ENCODE data around the gene TMTC2. TPM values are rescaled to one million over a fixed set of nuclear protein-coding genes. Genes with fewer than 3 reads are reported as not detected.
A peak's percentile ranks its signal among the peaks of the same experiment; 100 is the strongest.

TMTC2 gene
- total and polyA plus RNA-seq, 10 of the 15 experiments (the other 5 are each of a cell fraction or from before 2014, with no cell fraction given): 0.14 to 9.7 (median 1.2) TPM

DNA sequence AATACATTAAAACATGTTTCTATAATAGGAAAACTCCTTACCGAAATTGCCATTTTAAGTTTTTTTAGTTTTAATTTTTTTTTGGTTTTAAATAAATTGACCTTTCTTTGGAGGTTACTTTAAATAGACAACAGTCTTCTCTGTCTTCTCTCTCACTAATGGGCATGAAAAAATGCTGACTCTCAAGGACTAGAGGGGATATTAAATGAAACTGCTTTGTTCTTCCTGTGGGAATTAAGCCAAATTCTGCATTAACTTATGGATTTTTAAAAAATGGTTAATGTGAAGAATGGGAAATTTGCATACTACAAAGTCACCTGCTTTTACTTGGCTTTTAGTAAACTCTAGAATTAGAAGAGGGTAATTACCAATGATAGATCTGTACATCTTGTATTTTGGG is 378.9 kb downstream of the TMTC2 start:
- no peak overlapping the region for H2AFZ ChIP-seq (ENCODE audit: control insufficient read depth, low read depth, low read length)
- no peaks in the 10 kb centered on the region for H3K27me3 ChIP-seq (replicated peaks in 1 of 2; ENCODE audit: control insufficient read depth in 2 of 2, insufficient read depth in 2 of 2, low read length in 1 of 2)
- H3K4me2 ChIP-seq (ENCODE audit: control insufficient read depth, insufficient read depth): no peak overlapping the region
- no peaks in the 10 kb centered on the region for H3K36me3 ChIP-seq (ENCODE audit: control insufficient read depth in 2 of 2, insufficient read depth in 2 of 2, low read length in 1 of 2)
- H3K4me3 ChIP-seq: no peak overlapping the region
- in situ Hi-C loops (cut with MboI) (no loop called here), intact Hi-C loops (cut with micrococcal nuclease; ENCODE audit: unreplicated experiment) (no loop called here)
- ChIA-PET SMC1A (ENCODE audit: uncharacterized antibody, unreplicated experiment) (interaction anchor here (0.8 kb wide), 1 partner anchor 356 kb away, joined by 3 read pairs; no protein-coding TSS in a partner anchor), RAD21 (ENCODE audit: unreplicated experiment) (no interaction called here), POLR2A (no interaction called here), CTCF (interaction anchor here (0.6 to 0.7 kb wide), 2 partner anchors 19 to 730 kb away, joined by 3 read pairs; no protein-coding TSS in a partner anchor)
- H3K27ac ChIP-seq (ENCODE audit: control insufficient read depth, insufficient read depth): no peak overlapping the region
- no peaks in the 10 kb centered on the region for H4K20me1 ChIP-seq (ENCODE audit: control insufficient read depth, insufficient read depth)
- BruUV-seq (replicated peaks): no TSS peak
- DNase-seq (ENCODE audit: low read depth, low spot score) (no peak), FAIRE-seq (no peak), ATAC-seq (no peak)
- WGBS (ENCODE audit: insufficient coverage, insufficient replicate concordance, low lambda C conversion rate, missing lambda C conversion rate): 50% methylated on average over 1 of the region's 1 CpG
- H3K4me1 ChIP-seq (ENCODE audit: control insufficient read depth, insufficient read depth, low read length): no peaks in the 10 kb centered on the region
- H3K9me3 ChIP-seq (replicated peaks; ENCODE audit: control insufficient read depth, insufficient read depth, low read length): no peaks in the 10 kb centered on the region
- no peaks in the 10 kb centered on the region for H3K79me2 ChIP-seq (ENCODE audit: control insufficient read depth, insufficient read depth, low read length)
- TF ChIP-seq HDAC2 (IDR thresholded peaks at IDR 0.05) (no peak), NR2C2 (IDR thresholded peaks at IDR 0.05; ENCODE audit: borderline replicate concordance, control insufficient read depth, insufficient read length, low read depth) (no peak), JUND (IDR thresholded peaks at IDR 0.05; ENCODE audit: low read depth, low read length) (no peak), ZBED1 (IDR thresholded peaks at IDR 0.05; ENCODE audit: borderline replicate concordance) (no peak)
- no peak overlapping the region for H3K9ac ChIP-seq (ENCODE audit: control insufficient read depth, insufficient read depth, low read length)

DNA sequence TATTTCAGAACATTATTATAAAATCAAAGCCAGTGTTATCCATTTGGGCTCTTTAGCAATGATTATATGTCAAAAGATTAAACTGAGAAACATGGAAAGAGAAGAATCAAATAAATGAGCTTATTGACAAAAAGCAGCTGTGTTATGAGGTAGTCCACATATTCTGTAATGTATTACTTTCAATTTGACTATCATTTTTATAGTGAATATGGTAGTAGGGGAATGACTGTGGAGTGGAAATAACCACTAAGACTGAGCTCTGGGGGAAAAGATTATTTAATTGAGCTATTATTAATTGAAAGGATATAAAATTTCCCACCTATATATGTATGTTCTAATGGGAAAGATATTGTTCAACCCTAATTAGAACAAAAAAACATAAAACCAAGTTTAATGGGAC is 381.3 kb downstream of the TMTC2 start:
- Histone ChIP-seq H3K9ac (ENCODE audit: control insufficient read depth, insufficient read depth, low read length) (no peak overlapping the region), H3K27ac (ENCODE audit: control insufficient read depth, insufficient read depth) (no peak overlapping the region), H4K20me1 (ENCODE audit: control insufficient read depth, insufficient read depth) (no peaks in the 10 kb centered on the region), H3K9me3 (replicated peaks; ENCODE audit: control insufficient read depth, insufficient read depth, low read length) (no peaks in the 10 kb centered on the region), H3K36me3 (ENCODE audit: control insufficient read depth in 2 of 2, insufficient read depth in 2 of 2, low read length in 1 of 2) (no peaks in the 10 kb centered on the region), H3K4me1 (ENCODE audit: control insufficient read depth, insufficient read depth, low read length) (no peaks in the 10 kb centered on the region), H2AFZ (ENCODE audit: control insufficient read depth, low read depth, low read length) (no peak overlapping the region), H3K4me3 (no peak overlapping the region), H3K79me2 (ENCODE audit: control insufficient read depth, insufficient read depth, low read length) (no peaks in the 10 kb centered on the region), H3K4me2 (ENCODE audit: control insufficient read depth, insufficient read depth) (no peak overlapping the region), H3K27me3 (replicated peaks in 1 of 2; ENCODE audit: control insufficient read depth in 2 of 2, insufficient read depth in 2 of 2, low read length in 1 of 2) (no peaks in the 10 kb centered on the region)
- TF ChIP-seq JUNB (IDR thresholded peaks at IDR 0.05): no peak; the same call in 1 of the 2 replicates
- TF ChIP-seq DPF2 (IDR thresholded peaks at IDR 0.05): no peak
- TF ChIP-seq, protein P1, sequence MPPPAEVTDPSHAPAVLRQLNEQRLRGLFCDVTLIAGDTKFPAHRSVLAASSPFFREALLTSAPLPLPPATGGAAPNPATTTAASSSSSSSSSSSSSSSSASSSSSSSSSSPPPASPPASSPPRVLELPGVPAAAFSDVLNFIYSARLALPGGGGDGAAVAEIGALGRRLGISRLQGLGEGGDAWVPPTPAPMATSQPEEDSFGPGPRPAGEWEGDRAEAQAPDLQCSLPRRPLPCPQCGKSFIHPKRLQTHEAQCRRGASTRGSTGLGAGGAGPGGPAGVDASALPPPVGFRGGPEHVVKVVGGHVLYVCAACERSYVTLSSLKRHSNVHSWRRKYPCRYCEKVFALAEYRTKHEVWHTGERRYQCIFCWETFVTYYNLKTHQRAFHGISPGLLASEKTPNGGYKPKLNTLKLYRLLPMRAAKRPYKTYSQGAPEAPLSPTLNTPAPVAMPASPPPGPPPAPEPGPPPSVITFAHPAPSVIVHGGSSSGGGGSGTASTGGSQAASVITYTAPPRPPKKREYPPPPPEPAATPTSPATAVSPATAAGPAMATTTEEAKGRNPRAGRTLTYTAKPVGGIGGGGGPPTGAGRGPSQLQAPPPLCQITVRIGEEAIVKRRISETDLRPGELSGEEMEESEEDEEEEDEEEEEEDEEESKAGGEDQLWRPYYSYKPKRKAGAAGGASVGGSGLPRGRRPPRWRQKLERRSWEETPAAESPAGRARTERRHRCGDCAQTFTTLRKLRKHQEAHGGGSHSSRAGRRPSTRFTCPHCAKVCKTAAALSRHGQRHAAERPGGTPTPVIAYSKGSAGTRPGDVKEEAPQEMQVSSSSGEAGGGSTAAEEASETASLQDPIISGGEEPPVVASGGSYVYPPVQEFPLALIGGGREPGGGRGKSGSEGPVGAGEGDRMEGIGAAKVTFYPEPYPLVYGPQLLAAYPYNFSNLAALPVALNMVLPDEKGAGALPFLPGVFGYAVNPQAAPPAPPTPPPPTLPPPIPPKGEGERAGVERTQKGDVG (CRISPR knock-in tag; IDR thresholded peaks at IDR 0.05): no peak
- no peak for TF ChIP-seq CHD2 (IDR thresholded peaks at IDR 0.05; ENCODE audit: borderline replicate concordance, low read depth, low read length)
- no peak for TF ChIP-seq FOS (IDR thresholded peaks at IDR 0.05; ENCODE audit: borderline replicate concordance, extremely low read depth, insufficient read length)
- TF ChIP-seq ESRRA (IDR thresholded peaks at IDR 0.05; ENCODE audit: low read length): no peak
- TF ChIP-seq USF2 (IDR thresholded peaks at IDR 0.05; ENCODE audit: borderline replicate concordance, low read depth, low read length): no peak
- no peak for TF ChIP-seq IKZF1 (conservative IDR thresholded peaks at IDR 0.05)
- no peak for TF ChIP-seq BHLHE40 (IDR thresholded peaks at IDR 0.05; ENCODE audit: borderline replicate concordance in 1 of 2, low read depth in 2 of 2, low read length in 1 of 2)
- TF ChIP-seq ETV6 (conservative IDR thresholded peaks at IDR 0.05 in 1 of 2, IDR thresholded peaks at IDR 0.05 in 1 of 2; ENCODE audit: borderline replicate concordance in 1 of 2, low read depth in 1 of 2): no peak
- TF ChIP-seq NR2C2 (IDR thresholded peaks at IDR 0.05; ENCODE audit: borderline replicate concordance, control insufficient read depth, insufficient read length, low read depth): no peak
- SMC1A ChIA-PET (ENCODE audit: uncharacterized antibody, unreplicated experiment): interaction anchor here (1.1 kb wide), 1 partner anchor 9 kb away, joined by 3 read pairs; no protein-coding TSS in a partner anchor
- no peak for FAIRE-seq
- CTCF ChIA-PET: interaction anchor here (0.6 kb wide), 1 partner anchor 103 kb away, joined by 3 read pairs; no protein-coding TSS in a partner anchor
- POLR2A ChIA-PET: no interaction called here
- RAD21 ChIA-PET (ENCODE audit: unreplicated experiment): interaction anchor here (0.8 kb wide), 1 partner anchor 14 kb away, joined by 3 read pairs; no protein-coding TSS in a partner anchor
- intact Hi-C loops (cut with micrococcal nuclease; ENCODE audit: unreplicated experiment): no loop called here
- ATAC-seq: peak; percentile 69
- DNase-seq (ENCODE audit: low read depth, low spot score): no peak
- BruUV-seq (replicated peaks): no TSS peak
- in situ Hi-C loops (cut with MboI): no loop called here

Measured in GM12878 (cell line).